ENCODE results near the gene CDK18.

- no peak for TF ChIP-seq SP2 (IDR thresholded peaks at IDR 0.05; ENCODE audit: low read length)
- TF ChIP-seq, protein P1, sequence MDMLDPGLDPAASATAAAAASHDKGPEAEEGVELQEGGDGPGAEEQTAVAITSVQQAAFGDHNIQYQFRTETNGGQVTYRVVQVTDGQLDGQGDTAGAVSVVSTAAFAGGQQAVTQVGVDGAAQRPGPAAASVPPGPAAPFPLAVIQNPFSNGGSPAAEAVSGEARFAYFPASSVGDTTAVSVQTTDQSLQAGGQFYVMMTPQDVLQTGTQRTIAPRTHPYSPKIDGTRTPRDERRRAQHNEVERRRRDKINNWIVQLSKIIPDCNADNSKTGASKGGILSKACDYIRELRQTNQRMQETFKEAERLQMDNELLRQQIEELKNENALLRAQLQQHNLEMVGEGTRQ (IDR thresholded peaks at IDR 0.05; ENCODE audit: low read length): no peak
- TF ChIP-seq HDAC2 (IDR thresholded peaks at IDR 0.05; ENCODE audit: borderline replicate concordance in 1 of 2, low read depth in 2 of 2, low read length in 2 of 2): no peak
- TF ChIP-seq, protein P2, sequence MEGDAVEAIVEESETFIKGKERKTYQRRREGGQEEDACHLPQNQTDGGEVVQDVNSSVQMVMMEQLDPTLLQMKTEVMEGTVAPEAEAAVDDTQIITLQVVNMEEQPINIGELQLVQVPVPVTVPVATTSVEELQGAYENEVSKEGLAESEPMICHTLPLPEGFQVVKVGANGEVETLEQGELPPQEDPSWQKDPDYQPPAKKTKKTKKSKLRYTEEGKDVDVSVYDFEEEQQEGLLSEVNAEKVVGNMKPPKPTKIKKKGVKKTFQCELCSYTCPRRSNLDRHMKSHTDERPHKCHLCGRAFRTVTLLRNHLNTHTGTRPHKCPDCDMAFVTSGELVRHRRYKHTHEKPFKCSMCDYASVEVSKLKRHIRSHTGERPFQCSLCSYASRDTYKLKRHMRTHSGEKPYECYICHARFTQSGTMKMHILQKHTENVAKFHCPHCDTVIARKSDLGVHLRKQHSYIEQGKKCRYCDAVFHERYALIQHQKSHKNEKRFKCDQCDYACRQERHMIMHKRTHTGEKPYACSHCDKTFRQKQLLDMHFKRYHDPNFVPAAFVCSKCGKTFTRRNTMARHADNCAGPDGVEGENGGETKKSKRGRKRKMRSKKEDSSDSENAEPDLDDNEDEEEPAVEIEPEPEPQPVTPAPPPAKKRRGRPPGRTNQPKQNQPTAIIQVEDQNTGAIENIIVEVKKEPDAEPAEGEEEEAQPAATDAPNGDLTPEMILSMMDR (IDR thresholded peaks at IDR 0.05; ENCODE audit: control extremely low read depth in 1 of 3, insufficient read depth in 1 of 3, low read depth in 1 of 3, low read length in 3 of 3): no peak
- no peak for TF ChIP-seq TBP (IDR thresholded peaks at IDR 0.05; ENCODE audit: low read depth, low read length)
- TF ChIP-seq EZH2 (IDR thresholded peaks at IDR 0.05; ENCODE audit: low read depth, low read length, severe bottlenecking): no peak
- no peak for TF ChIP-seq JUND (IDR thresholded peaks at IDR 0.05; ENCODE audit: low read length)
- no peak for TF ChIP-seq SIX5 (IDR thresholded peaks at IDR 0.05; ENCODE audit: low read depth, low read length)
- TF ChIP-seq SRF (IDR thresholded peaks at IDR 0.05; ENCODE audit: low read depth, low read length): no peak
- TF ChIP-seq ZNF274 (IDR thresholded peaks at IDR 0.05; ENCODE audit: borderline replicate concordance, extremely low read depth, low read length): no peak
- TF ChIP-seq CEBPB (IDR thresholded peaks at IDR 0.05; ENCODE audit: low read depth, low read length): no peak
- TF ChIP-seq MAX (IDR thresholded peaks at IDR 0.05): no peak
- no peak for TF ChIP-seq POLR2A (IDR thresholded peaks at IDR 0.05; ENCODE audit: control extremely low read depth in 1 of 2, low read depth in 2 of 2, low read length in 2 of 2)
- no peak for TF ChIP-seq PHF8 (conservative IDR thresholded peaks at IDR 0.05; ENCODE audit: low read depth, low read length)
Measured at GRCh38 chr1:205576011-205576410, 71.5 kb downstream of the CDK18 start.
